Measurements from ENCODE around the gene CDC42BPG.

The CDC42BPG gene

DNA sequence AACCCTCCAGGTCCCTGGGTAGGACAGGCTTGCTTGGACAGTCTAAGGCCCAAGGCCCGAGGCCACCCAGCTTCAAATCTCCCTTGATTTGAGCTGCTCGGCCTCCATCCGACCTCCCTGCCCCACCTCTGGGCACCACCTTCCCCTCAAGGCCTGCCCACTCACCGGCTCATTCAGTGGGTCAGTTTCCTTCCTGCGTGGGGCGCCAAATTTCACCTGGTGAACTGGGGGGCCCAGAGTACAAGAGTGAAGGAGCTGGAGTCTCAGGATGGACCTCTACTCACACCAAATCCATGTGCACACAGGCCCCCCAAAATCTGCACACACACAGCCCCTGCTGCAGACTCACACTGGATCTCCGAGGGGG lies 45.2 kb downstream of the CDC42BPG start:
- Histone ChIP-seq H3K79me2 (ENCODE audit: insufficient read depth, low read depth) (no peaks in the 10 kb centered on the region), H3K4me3 (IDR thresholded peaks at IDR 0.05; ENCODE audit: insufficient read depth, low read depth, low read length) (no peak overlapping the region), H4K20me1 (ENCODE audit: insufficient read depth) (no peaks in the 10 kb centered on the region), H3K27ac (no peak overlapping the region), H3K27me3 (ENCODE audit: insufficient read depth, low read depth) (no peaks in the 10 kb centered on the region), H2AFZ (ENCODE audit: low read depth) (no peak overlapping the region), H3K9ac (no peak overlapping the region), H3K4me1 (ENCODE audit: low read depth, poor library complexity, severe bottlenecking) (peaks cover 12% of the 10 kb centered on the region), H3K36me3 (ENCODE audit: insufficient read depth) (no peaks in the 10 kb centered on the region), H3K4me2 (no peak overlapping the region)
- TF ChIP-seq, protein P1, sequence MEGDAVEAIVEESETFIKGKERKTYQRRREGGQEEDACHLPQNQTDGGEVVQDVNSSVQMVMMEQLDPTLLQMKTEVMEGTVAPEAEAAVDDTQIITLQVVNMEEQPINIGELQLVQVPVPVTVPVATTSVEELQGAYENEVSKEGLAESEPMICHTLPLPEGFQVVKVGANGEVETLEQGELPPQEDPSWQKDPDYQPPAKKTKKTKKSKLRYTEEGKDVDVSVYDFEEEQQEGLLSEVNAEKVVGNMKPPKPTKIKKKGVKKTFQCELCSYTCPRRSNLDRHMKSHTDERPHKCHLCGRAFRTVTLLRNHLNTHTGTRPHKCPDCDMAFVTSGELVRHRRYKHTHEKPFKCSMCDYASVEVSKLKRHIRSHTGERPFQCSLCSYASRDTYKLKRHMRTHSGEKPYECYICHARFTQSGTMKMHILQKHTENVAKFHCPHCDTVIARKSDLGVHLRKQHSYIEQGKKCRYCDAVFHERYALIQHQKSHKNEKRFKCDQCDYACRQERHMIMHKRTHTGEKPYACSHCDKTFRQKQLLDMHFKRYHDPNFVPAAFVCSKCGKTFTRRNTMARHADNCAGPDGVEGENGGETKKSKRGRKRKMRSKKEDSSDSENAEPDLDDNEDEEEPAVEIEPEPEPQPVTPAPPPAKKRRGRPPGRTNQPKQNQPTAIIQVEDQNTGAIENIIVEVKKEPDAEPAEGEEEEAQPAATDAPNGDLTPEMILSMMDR (conservative IDR thresholded peaks at IDR 0.05; ENCODE audit: low read depth, low read length), result no peak

DNA sequence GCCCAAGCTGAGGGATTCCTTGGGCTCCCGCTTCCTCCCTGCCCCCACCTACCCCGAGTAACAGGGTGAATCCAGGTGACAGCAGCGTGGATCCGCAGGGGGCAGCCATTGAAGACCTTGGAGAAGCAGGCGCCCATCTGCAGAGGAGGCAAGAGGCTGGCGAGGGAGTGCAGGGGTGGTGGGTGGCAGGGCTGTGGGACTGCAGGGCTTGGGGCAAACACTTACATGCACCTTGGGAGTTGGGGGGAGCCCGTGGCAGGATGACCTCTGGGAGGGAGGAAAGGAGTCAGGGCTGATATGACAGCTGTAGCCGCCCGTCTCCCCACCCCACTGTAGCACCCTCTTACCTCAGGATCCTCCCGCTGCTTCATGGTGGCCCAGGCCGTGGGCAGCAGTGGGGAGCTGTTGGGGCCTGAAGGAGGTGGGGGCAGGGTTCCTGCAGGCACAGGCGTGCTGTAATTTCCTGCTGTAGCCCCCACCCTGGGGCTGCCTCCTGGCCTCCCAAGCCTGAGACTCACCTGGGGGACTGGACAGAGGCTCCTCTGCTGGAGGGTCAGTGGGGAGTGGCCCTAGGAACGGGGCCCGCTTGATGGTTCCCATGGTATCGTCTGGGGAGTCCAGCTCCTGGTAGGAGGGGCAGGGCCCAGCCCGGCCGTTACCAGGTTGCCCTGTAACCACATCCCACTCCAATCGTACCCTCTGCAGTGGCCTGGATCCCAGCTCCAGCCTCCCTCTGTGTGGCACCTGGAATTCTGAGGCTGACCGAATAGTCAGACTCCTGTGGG lies 47.5 kb downstream of the CDC42BPG start:
- no peaks in the 10 kb centered on the region for H3K4me1 ChIP-seq (ENCODE audit: low read depth, poor library complexity, severe bottlenecking)
- no peaks in the 10 kb centered on the region for H3K79me2 ChIP-seq (ENCODE audit: insufficient read depth, low read depth)
- H3K4me3 ChIP-seq (IDR thresholded peaks at IDR 0.05; ENCODE audit: insufficient read depth, low read depth, low read length), result no peak overlapping the region
- H4K20me1 ChIP-seq (ENCODE audit: insufficient read depth), result no peaks in the 10 kb centered on the region
- H3K9ac ChIP-seq, result no peak overlapping the region
- no peak overlapping the region for H3K4me2 ChIP-seq
- H2AFZ ChIP-seq (ENCODE audit: low read depth), result no peak overlapping the region
- TF ChIP-seq, protein P1 (conservative IDR thresholded peaks at IDR 0.05; ENCODE audit: low read depth, low read length), result no peak
- H3K36me3 ChIP-seq (ENCODE audit: insufficient read depth), result no peaks in the 10 kb centered on the region
- H3K27ac ChIP-seq, result no peak overlapping the region
- H3K27me3 ChIP-seq (ENCODE audit: insufficient read depth, low read depth), result no peaks in the 10 kb centered on the region

DNA sequence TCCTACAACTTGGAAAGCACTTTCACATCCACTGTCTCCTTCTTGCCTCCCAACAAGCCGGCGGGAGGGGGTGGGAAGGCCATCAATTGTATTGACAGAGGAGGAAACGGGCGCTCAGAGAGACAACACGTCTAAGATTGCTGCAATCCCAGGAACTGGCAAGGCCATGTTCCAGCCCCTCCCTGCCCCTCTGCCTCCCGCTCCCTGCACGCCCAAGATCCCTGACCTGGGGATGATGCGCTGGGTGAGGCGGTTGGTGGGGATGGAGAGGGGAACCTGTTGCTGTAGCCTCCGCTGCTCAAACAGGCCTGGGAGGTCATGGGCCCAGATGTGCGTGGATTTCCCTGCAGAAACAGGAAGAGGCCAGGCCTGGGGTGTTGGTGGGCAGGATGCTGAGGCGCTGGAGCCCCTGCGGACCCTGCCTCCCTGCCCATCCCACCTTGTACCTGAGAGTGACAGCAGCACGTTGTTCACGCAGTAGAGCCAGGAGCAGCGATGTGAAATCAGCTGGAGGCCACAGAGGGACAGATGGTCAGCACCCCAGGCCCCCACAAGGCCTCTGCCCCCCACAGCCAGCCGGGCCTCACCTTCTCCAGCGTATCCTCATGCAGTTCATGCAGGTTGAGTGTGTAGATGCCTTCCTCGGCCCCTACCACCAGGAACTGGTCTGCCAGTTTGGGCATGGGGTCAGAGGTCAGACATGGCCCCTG lies 48.3 kb downstream of the CDC42BPG start:
- H3K79me2 ChIP-seq (ENCODE audit: insufficient read depth, low read depth), result no peaks in the 10 kb centered on the region
- H3K27me3 ChIP-seq (ENCODE audit: insufficient read depth, low read depth), result no peaks in the 10 kb centered on the region
- H3K9ac ChIP-seq, result no peak overlapping the region
- H2AFZ ChIP-seq (ENCODE audit: low read depth), result no peak overlapping the region
- H3K27ac ChIP-seq, result no peak overlapping the region
- H3K4me2 ChIP-seq, result no peak overlapping the region
- no peaks in the 10 kb centered on the region for H4K20me1 ChIP-seq (ENCODE audit: insufficient read depth)
- H3K36me3 ChIP-seq (ENCODE audit: insufficient read depth), result no peaks in the 10 kb centered on the region
- TF ChIP-seq, protein P1 (conservative IDR thresholded peaks at IDR 0.05; ENCODE audit: low read depth, low read length), result no peak
- no peaks in the 10 kb centered on the region for H3K4me1 ChIP-seq (ENCODE audit: low read depth, poor library complexity, severe bottlenecking)
- no peak overlapping the region for H3K4me3 ChIP-seq (IDR thresholded peaks at IDR 0.05; ENCODE audit: insufficient read depth, low read depth, low read length)

DNA sequence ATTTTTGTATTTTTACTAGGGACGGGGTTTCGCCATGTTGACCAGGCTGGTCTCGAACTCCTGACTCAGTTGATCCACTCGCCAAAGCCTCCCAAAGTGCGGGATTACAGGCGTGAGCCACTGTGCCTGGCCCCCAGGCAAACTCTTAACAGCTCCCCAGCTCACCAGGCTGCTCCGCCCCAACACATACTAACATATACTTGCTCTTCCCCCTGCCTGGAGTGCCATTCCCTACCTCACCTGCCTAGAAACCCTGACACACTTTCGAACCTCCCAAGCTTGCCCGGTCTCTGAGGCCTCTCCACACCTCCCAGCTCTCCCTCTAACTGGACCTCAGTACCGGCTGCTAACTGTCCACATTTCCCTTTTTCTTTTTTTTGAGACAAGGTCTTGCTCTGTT lies 49.9 kb downstream of the CDC42BPG start:
- Histone ChIP-seq H3K4me2 (no peak overlapping the region), H3K27me3 (ENCODE audit: insufficient read depth, low read depth) (no peaks in the 10 kb centered on the region), H3K4me1 (ENCODE audit: low read depth, poor library complexity, severe bottlenecking) (no peaks in the 10 kb centered on the region), H3K4me3 (IDR thresholded peaks at IDR 0.05; ENCODE audit: insufficient read depth, low read depth, low read length) (no peak overlapping the region), H3K9ac (no peak overlapping the region), H3K27ac (no peak overlapping the region), H3K36me3 (ENCODE audit: insufficient read depth) (no peaks in the 10 kb centered on the region), H4K20me1 (ENCODE audit: insufficient read depth) (no peaks in the 10 kb centered on the region), H3K79me2 (ENCODE audit: insufficient read depth, low read depth) (no peaks in the 10 kb centered on the region), H2AFZ (ENCODE audit: low read depth) (no peak overlapping the region)
- TF ChIP-seq, protein P1 (conservative IDR thresholded peaks at IDR 0.05; ENCODE audit: low read depth, low read length), result no peak

Data from KMS-11 (cell line).